Muscle of leg (tissue), 11 donors: Measurements from ENCODE around the gene PPARA. TPM values are rescaled to one million over a fixed set of nuclear protein-coding genes. Genes with fewer than 3 reads are reported as not detected.

Experiments used
- DNase-seq: peaks from one replicate; pipeline ENCODE4 v3.0.0; 2013
- H3K27ac ChIP-seq: one replicate; pipeline ENCODE4 v1.5.1; 2013; ENCODE audit warnings: mild to moderate bottlenecking, low read length, control low read depth
- H3K27me3 ChIP-seq: one replicate; pipeline ENCODE4 v1.6.1; 2013; ENCODE audit warnings: low read length; ENCODE audit not compliant: control insufficient read depth, insufficient read depth
- H3K36me3 ChIP-seq: one replicate; pipeline ENCODE4 v1.6.1; 2013; ENCODE audit warnings: low read length; ENCODE audit not compliant: control insufficient read depth, insufficient read depth
- H3K4me1 ChIP-seq: one replicate; pipeline ENCODE4 v1.6.1; 2013; ENCODE audit warnings: low read length; ENCODE audit not compliant: control insufficient read depth, insufficient read depth
- H3K4me3 ChIP-seq: one replicate; pipeline ENCODE4 v1.5.1; 2013; ENCODE audit warnings: low read length, control low read depth
- H3K9me3 ChIP-seq: replicated peaks from 2 replicates; pipeline ENCODE4 v1.6.1; 2013; ENCODE audit warnings: low read depth, low read length; ENCODE audit not compliant: control insufficient read depth
- WGBS: methylation state at CpG from one replicate; pipeline ENCODE4 v1.1.5; 2013; ENCODE audit warnings: missing lambda C conversion rate; ENCODE audit not compliant: insufficient coverage; 5-methylcytosine and 5-hydroxymethylcytosine counted together
- polyA plus RNA-seq, 8 donors: library from polyadenylated mRNA; unstranded; fragments of 120-200 nt; gene quantifications; one replicate each; pipeline versions ENCODE4 v1.2.1 to v1.2.3, GENCODE V29; 2013; ENCODE audit warnings: inconsistent platforms in 1 of 8, low replicate concordance in 1 of 8; ENCODE audit not compliant: insufficient read length in 8 of 8, insufficient read depth in 1 of 8
- total RNA-seq: library from RNA; stranded (reverse); fragments of 120-200 nt; gene quantifications from one replicate; pipeline ENCODE4 v1.2.4, GENCODE V29; 2013

The PPARA gene
- total and polyA plus RNA-seq, 9 donors, result 15.5 to 27.8 (median 19.6) TPM

- Histone ChIP-seq H3K27me3 (no peaks in the 10 kb centered on the region), H3K4me1 (peaks cover 7% of the 10 kb centered on the region), H3K9me3 (peaks cover 10% of the 10 kb centered on the region), H3K4me3 (no peak overlapping the region), H3K27ac (no peak overlapping the region), H3K36me3 (peaks cover 6% of the 10 kb centered on the region)
- WGBS, result 71% methylated on average over 2 of the region's 3 CpGs
- no peak for DNase-seq
Observed at GRCh38 chr22:46165977-46166376, 15.7 kb downstream of the PPARA start.

- Histone ChIP-seq H3K4me3 (no peak overlapping the region), H3K9me3 (peaks cover 10% of the 10 kb centered on the region), H3K4me1 (peaks cover 15% of the 10 kb centered on the region), H3K27me3 (no peaks in the 10 kb centered on the region), H3K27ac (no peak overlapping the region), H3K36me3 (no peaks in the 10 kb centered on the region)
- WGBS, result 67% methylated on average over 1 of the region's 1 CpG
- DNase-seq, result no peak
Observed at GRCh38 chr22:46169628-46170027, 19.3 kb downstream of the PPARA start.

GRCh38 chr22:46171940-46172339, 21.6 kb downstream of the PPARA start:
- WGBS, result 93% methylated on average over 8 of the region's 8 CpGs
- Histone ChIP-seq H3K27ac (no peak overlapping the region), H3K27me3 (no peaks in the 10 kb centered on the region), H3K9me3 (peaks cover 10% of the 10 kb centered on the region), H3K36me3 (peaks cover 3% of the 10 kb centered on the region), H3K4me3 (no peak overlapping the region), H3K4me1 (peaks cover 15% of the 10 kb centered on the region)
- DNase-seq, result peak; percentile 13

GRCh38 chr22:46172522-46173110, 22.3 kb downstream of the PPARA start:
- 69% methylated on average over 2 of the region's 11 CpGs for WGBS
- Histone ChIP-seq H3K27me3 (no peaks in the 10 kb centered on the region), H3K9me3 (peaks cover 10% of the 10 kb centered on the region), H3K4me1 (peaks cover 15% of the 10 kb centered on the region), H3K4me3 (no peak overlapping the region), H3K36me3 (peaks cover 3% of the 10 kb centered on the region), H3K27ac (no peak overlapping the region)
- DNase-seq, result peak; percentile 10

GRCh38 chr22:46173152-46173551, 22.8 kb downstream of the PPARA start:
- WGBS, result no CpG with 5 or more reads among the region's 3 CpGs
- peaks cover 15% of the 10 kb centered on the region for H3K4me1 ChIP-seq
- no peaks in the 10 kb centered on the region for H3K27me3 ChIP-seq
- peaks cover 3% of the 10 kb centered on the region for H3K36me3 ChIP-seq
- H3K27ac ChIP-seq, result no peak overlapping the region
- peak; percentile 7 for DNase-seq
- no peak overlapping the region for H3K4me3 ChIP-seq
- H3K9me3 ChIP-seq, result peaks cover 10% of the 10 kb centered on the region

GRCh38 chr22:46175631-46176030, 25.3 kb downstream of the PPARA start:
- WGBS, result 80% methylated on average over 1 of the region's 5 CpGs
- Histone ChIP-seq H3K4me1 (peaks cover 15% of the 10 kb centered on the region), H3K27me3 (peaks cover under 1% of the 10 kb centered on the region), H3K4me3 (no peak overlapping the region), H3K27ac (no peak overlapping the region), H3K9me3 (peaks cover 17% of the 10 kb centered on the region), H3K36me3 (peaks cover 14% of the 10 kb centered on the region)
- no peak for DNase-seq

- DNase-seq, result no peak
- peaks cover 3% of the 10 kb centered on the region for H3K27me3 ChIP-seq
- peaks cover 26% of the 10 kb centered on the region for H3K9me3 ChIP-seq
- no peak overlapping the region for H3K27ac ChIP-seq
- WGBS, result 93% methylated on average over 5 of the region's 9 CpGs
- H3K4me1 ChIP-seq, result peaks cover 9% of the 10 kb centered on the region
- H3K36me3 ChIP-seq, result peaks cover 21% of the 10 kb centered on the region
- no peak overlapping the region for H3K4me3 ChIP-seq
Observed at GRCh38 chr22:46176508-46177003, 26.2 kb downstream of the PPARA start.

- Histone ChIP-seq H3K9me3 (peaks cover 27% of the 10 kb centered on the region), H3K4me1 (no peaks in the 10 kb centered on the region), H3K27me3 (peaks cover 3% of the 10 kb centered on the region), H3K36me3 (peaks cover 25% of the 10 kb centered on the region), H3K27ac (no peak overlapping the region), H3K4me3 (no peak overlapping the region)
- DNase-seq, result no peak
- WGBS, result 100% methylated on average over 1 of the region's 4 CpGs
Observed at GRCh38 chr22:46178755-46179505, 28.6 kb downstream of the PPARA start.

- Histone ChIP-seq H3K36me3 (peaks cover 28% of the 10 kb centered on the region), H3K9me3 (peaks cover 30% of the 10 kb centered on the region), H3K4me1 (no peaks in the 10 kb centered on the region), H3K27me3 (peaks cover 3% of the 10 kb centered on the region), H3K27ac (no peak overlapping the region), H3K4me3 (no peak overlapping the region)
- no CpG with 5 or more reads among the region's 1 CpG for WGBS
- no peak for DNase-seq
Observed at GRCh38 chr22:46179748-46180147, 29.4 kb downstream of the PPARA start.

- Histone ChIP-seq H3K4me1 (no peaks in the 10 kb centered on the region), H3K36me3 (peaks cover 28% of the 10 kb centered on the region), H3K27ac (no peak overlapping the region), H3K4me3 (no peak overlapping the region), H3K9me3 (peaks cover 30% of the 10 kb centered on the region), H3K27me3 (peaks cover 3% of the 10 kb centered on the region)
- 99% methylated on average over 12 of the region's 12 CpGs for WGBS
- DNase-seq, result no peak
Observed at GRCh38 chr22:46180370-46181137, 30.2 kb downstream of the PPARA start.
